Fibroblast of the aortic adventitia (primary cell): Measurements from ENCODE around the gene KCNJ3. TPM values are rescaled to one million over a fixed set of nuclear protein-coding genes. Genes with fewer than 3 reads are reported as not detected.

Experiments
- DNase-seq: peaks from one replicate; pipeline ENCODE4 v3.0.0-alpha.2; 2010; ENCODE audit warnings: low read depth
- H3K4me3 ChIP-seq: 2 replicates; pipeline ENCODE4 v1.5.1; 2011; ENCODE audit warnings: low read depth, mild to moderate bottlenecking, control low read depth, low read length, moderate library complexity
- CTCF ChIP-seq: IDR thresholded peaks from 2 replicates; pipeline ENCODE4 v1.5.1; 2011; ENCODE audit warnings: mild to moderate bottlenecking, low read length, control low read depth, inconsistent platforms; ENCODE audit not compliant: insufficient read depth
- total RNA-seq: library from RNA; depleted of rRNA; stranded (reverse); fragments of >200 nt; gene quantifications from 2 replicates; pipeline ENCODE4 v1.2.3, GENCODE V29; 2012; ENCODE audit warnings: low replicate concordance

Gene KCNJ3
- total RNA-seq, 1 donor, result not detected

DNA sequence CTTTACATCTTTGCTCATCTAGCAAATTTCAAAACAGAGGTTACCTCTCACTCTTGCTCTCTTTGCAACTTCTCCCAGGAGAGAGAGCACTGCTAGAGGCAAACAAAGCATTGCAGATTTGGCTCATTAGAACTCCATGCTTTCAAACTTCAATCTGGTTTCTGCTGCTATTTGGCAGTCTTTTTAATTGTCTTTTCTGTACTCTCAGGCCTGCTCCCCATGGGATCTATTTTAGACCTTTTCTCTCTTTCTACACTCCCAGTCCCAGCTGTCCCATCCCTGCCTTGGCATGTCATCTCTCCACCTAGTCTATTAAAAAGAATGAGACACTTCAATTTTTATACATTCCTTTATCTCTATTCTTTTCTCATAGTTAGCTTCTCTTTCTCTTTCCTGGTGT lies 15.2 kb downstream of the KCNJ3 start:
- H3K4me3 ChIP-seq, result no peak overlapping the region
- no peak for DNase-seq
- TF ChIP-seq CTCF, result no peak

GRCh38 chr2:154720651-154721050 lies 22.2 kb downstream of the KCNJ3 start:
- H3K4me3 ChIP-seq, result no peak overlapping the region
- DNase-seq, result no peak
- TF ChIP-seq CTCF, result no peak

DNA sequence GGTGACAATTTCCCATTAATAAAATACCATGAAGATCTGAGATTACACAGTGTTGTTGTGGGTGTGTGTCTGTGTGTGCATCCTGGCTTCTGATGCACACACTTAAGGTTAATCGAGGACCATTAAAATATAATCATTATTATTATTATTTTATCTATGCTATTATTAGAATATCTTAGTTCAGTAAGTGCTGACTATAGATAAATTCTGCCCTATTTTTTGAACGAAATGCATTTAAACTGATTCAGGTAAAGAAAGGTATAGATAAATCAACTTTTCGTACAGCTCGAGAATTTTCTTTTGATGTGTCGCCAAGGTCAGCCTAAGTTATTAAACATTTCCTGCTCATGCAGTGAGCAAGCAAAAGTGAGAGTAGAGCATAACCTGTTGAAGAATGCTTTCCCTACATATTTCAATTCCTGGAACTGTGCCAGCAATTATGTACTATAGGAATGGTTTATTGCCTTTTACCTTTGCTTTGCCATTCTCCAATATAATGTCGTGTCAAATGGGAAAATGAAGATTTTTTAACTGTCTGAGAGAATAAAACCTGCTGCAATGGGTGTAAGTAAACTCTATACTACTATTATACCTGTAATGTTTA lies 25.8 kb downstream of the KCNJ3 start:
- no peak for DNase-seq
- no peak overlapping the region for H3K4me3 ChIP-seq
- no peak for TF ChIP-seq CTCF

DNA sequence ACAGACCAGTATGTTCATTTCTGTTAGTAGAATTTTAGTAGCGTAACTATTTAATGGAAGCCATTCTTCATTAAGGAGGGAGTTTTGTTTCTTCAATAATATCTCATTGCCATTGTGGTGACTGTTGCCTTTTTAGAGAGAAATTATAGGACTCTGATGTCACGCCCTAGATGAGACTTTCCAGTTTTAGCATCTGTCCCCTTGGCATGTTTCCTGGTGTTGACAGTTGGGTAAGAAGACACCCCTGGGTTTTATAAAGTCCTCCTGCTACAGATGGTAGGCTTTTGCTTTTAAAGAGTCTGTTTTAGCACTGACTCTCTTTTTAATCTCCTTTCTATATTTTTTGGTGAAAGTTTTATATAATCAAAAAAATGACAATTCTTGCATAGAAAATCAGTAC lies 41.9 kb downstream of the KCNJ3 start:
- no peak for TF ChIP-seq CTCF
- DNase-seq, result no peak
- H3K4me3 ChIP-seq, result no peak overlapping the region

- no peak for DNase-seq
- H3K4me3 ChIP-seq, result no peak overlapping the region
- no peak for TF ChIP-seq CTCF
Measured at GRCh38 chr2:154758871-154759270, 60.4 kb downstream of the KCNJ3 start.

GRCh38 chr2:154762638-154763037 lies 64.1 kb downstream of the KCNJ3 start:
- H3K4me3 ChIP-seq, result no peak overlapping the region
- DNase-seq, result no peak
- no peak for TF ChIP-seq CTCF

- no peak overlapping the region for H3K4me3 ChIP-seq
- TF ChIP-seq CTCF, result no peak
- no peak for DNase-seq
Measured at GRCh38 chr2:154771664-154772284, 73.3 kb downstream of the KCNJ3 start.
